Spleen (tissue), 11 donors: ENCODE measurements around the gene TNS1. TPM values are rescaled to one million over a fixed set of nuclear protein-coding genes. Genes with fewer than 3 reads are reported as not detected.

Source experiments
- DNase-seq: peaks from one replicate; pipeline ENCODE4 v3.0.0-alpha.2; 2020
- H3K27ac ChIP-seq, 8 donors: fragments of 200-600 bp; sonication (generic) in 7 of 8; 1 replicate in 4 of 8; 2 replicates in 4 of 8; pipeline versions ENCODE4 v1.5.0 to v1.8.0; 2016 to 2021; ENCODE audit warnings: inconsistent platforms in 4 of 8, mild to moderate bottlenecking in 4 of 8, moderate library complexity in 1 of 8
- H3K27me3 ChIP-seq, 7 donors: fragments of 200-600 bp; sonication (generic) in 6 of 7; replicated peaks in 1 of 7; 1 replicate in 4 of 7; 2 replicates in 3 of 7; pipeline versions ENCODE4 v1.5.0 to v1.8.0; 2016 to 2021; ENCODE audit warnings: inconsistent platforms in 3 of 7, mild to moderate bottlenecking in 1 of 7
- H3K36me3 ChIP-seq, 6 donors: fragments of 200-600 bp; sonication (generic) in 5 of 6; 1 replicate in 4 of 6; 2 replicates in 2 of 6; pipeline versions ENCODE4 v1.5.0 to v1.8.0; 2016 to 2021; ENCODE audit warnings: inconsistent platforms in 2 of 6
- H3K4me1 ChIP-seq, 6 donors: fragments of 200-600 bp; sonication (generic) in 5 of 6; 1 replicate in 3 of 6; 2 replicates in 3 of 6; pipeline versions ENCODE4 v1.5.0 to v1.8.0; 2016 to 2021; ENCODE audit warnings: inconsistent platforms in 3 of 6
- H3K4me3 ChIP-seq, 8 donors: fragments of 200-600 bp; sonication (generic) in 7 of 8; 1 replicate in 4 of 8; 2 replicates in 4 of 8; pipeline versions ENCODE4 v1.5.0 to v1.8.0; 2016 to 2021; ENCODE audit warnings: inconsistent platforms in 4 of 8, mild to moderate bottlenecking in 4 of 8, moderate library complexity in 2 of 8
- H3K9me3 ChIP-seq, 8 donors: fragments of 200-600 bp; sonication (generic) in 7 of 8; 1 replicate in 4 of 8; 2 replicates in 4 of 8; pipeline versions ENCODE4 v1.5.0 to v1.8.0; 2016 to 2021; ENCODE audit warnings: inconsistent platforms in 4 of 8
- POLR2A ChIP-seq, 3 donors: fragments of 450-650 bp; IDR thresholded peaks; one replicate each; pipeline ENCODE4 v1.5.1; 2017; ENCODE audit warnings: antibody characterized with exemption in 3 of 3, mild to moderate bottlenecking in 1 of 3
- POLR2AphosphoS5 ChIP-seq, 3 donors: sonication (generic); formaldehyde crosslinking; IDR thresholded peaks; one replicate each; pipeline ENCODE4 v1.5.1; 2017; ENCODE audit warnings: antibody characterized with exemption in 3 of 3
- whole genome bisulfite sequencing, 5 donors: extraction: QIAGEN DNeasy Blood & Tissue Kit in 3 of 5; methylation state at CpG; one replicate each; pipeline versions ENCODE4 v1.1.5 to v1.1.7; 2013 to 2018; 5-methylcytosine and 5-hydroxymethylcytosine counted together
- intact Hi-C: fragments of 100-400 bp; cut with DNase I; formaldehyde crosslinking; loops from one replicate; pipeline ENCODE4 v1.15.0; 2023; ENCODE audit warnings: low total_unique reads
- polyA plus RNA-seq, 3 donors: library from polyadenylated mRNA; stranded (reverse); fragments of 200-250 nt; gene quantifications; one replicate each; pipeline ENCODE4 v1.2.1, GENCODE V29; 2013
- total RNA-seq, 7 donors: library from RNA; depleted of rRNA in 3 of 7; stranded (reverse); fragments of >200 nt in 3 of 7; fragmentation: NEBNext Ultra II Directional in 4 of 7; extraction: Animal tissue kit (Norgen Biotek cat#: 25700) in 4 of 7; gene quantifications; one replicate each; pipeline versions ENCODE4 v1.1.0 to v1.2.1, GENCODE V29; 2016 to 2021
- TF ChIP-seq, protein P1 (sequence below), 11 experiments: fragments of 200-600 bp in 7 of 11; fragments of 450-650 bp in 4 of 11; sonication (generic) in 4 of 11; IDR thresholded peaks in 8 of 11; conservative IDR thresholded peaks in 3 of 11; 1 replicate in 7 of 11; 2 replicates in 4 of 11; pipeline versions ENCODE4 v1.4.0 to v1.8.0; 2016 to 2021; ENCODE audit warnings: antibody characterized with exemption in 11 of 11, inconsistent platforms in 4 of 11, mild to moderate bottlenecking in 1 of 11
- donor health status: healthy with polysubstance abuse.
- donor health status: DM: no; HTN: no; CAD: no; lungs with moderate emphysema.
- donor health status: DM: no; HTN: no; CAD: no.
- donor health status: Bipolar disorder and iron deficiency.
- donor health status: healthy.
- donor health status: DM: no; HTN: no; CAD: no.
- donor health status: DM: yes; HTN: yes; CAD: no.

The TNS1 gene
- total and polyA plus RNA-seq, 10 donors: 6.9 to 580 (median 246) TPM

DNA sequence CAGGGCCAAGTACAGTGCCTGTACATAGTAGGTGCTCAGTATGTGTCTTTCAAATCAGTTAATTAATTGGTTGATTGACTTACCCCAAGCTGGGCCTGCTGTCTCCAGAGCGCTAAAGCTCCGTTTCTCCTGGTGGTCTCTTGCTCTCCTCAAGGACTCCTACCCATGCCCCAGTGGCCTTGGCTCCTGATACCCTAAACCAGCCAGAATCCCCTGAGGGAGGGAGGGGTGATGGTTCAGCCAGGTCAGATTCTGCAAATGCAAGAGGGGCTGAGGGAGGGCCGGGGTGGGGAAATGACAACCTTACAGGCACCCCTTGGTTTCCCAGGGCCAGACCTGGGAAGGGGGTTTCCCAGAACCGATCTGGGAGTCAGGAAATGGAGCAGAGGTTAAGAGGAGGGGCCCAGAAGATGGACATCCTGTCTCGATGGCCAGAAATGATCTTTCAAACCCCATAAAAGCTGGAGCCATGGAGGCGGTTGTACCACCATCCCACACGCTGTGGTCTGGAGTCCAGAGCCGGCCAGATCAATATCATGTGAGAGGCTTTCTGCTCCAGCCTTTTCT, 209.1 kb downstream of the TNS1 start:
- no peak for DNase-seq
- Histone ChIP-seq H3K4me3 (no peak overlapping the region), H3K27me3 (no peaks in the 10 kb centered on the region), H3K9me3 (no peaks in the 10 kb centered on the region), H3K27ac (peak overlapping the region in 3 of 8 donors; percentile 18 to 30 (median 28)), H3K4me1 (peaks cover 16 to 95% (median 52%) of the 10 kb centered on the region in 6 donors), H3K36me3 (peaks cover 0 to 5% (median 0%) of the 10 kb centered on the region in 6 donors)
- 68 to 85% (median 72%) methylated on average over 8 of the region's 8 CpGs for WGBS, 5 donors
- intact Hi-C loops: no loop called here
- TF ChIP-seq POLR2AphosphoS5 (IDR thresholded peaks at IDR 0.05): no peak

DNA sequence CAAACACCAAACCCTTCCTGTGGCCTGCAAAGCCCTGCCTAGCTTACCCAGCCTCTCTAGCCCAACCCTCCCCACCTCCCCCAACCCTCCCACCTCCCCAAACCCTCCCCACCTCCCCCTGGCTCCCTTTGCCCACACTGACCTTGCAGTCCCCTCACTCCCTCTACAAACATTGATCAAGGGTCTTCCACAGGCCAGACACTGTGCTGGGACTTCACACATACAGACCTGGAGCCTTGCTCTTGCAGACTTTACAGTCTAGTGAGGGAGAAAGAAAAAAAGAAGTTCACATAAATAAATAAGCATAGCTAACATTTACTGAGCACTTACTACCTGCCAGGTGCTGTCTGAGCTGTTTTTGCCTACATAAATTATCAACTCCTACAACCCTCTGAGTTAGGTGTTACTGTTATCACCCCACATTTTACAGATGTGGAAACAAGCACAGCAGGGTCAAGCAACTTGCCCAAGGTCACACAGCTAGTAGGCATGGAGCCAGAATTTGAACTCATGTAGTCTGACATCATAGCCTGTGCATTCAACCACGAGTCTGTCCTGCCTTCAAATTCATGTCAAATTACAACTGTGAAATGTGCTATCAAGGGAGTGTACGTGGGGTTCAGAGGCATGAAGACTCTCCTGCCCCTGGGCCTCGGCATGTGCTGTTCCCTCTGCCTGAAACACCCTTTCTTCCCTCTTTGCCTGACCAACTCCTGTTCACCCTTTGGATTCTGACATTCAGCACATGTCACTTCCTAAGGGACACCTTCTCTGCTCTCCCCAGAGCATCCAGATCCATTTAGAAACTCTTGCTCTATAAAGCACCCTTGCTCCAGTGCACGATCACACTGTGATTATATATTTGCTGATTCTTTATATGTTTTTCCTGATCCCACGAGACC, 209.9 kb downstream of the TNS1 start:
- Histone ChIP-seq H3K36me3 (peaks cover 0 to 12% (median 1%) of the 10 kb centered on the region in 6 donors), H3K27ac (peak overlapping the region in 2 of 8 donors; percentile 28 to 30), H3K9me3 (no peaks in the 10 kb centered on the region), H3K4me3 (no peak overlapping the region), H3K27me3 (no peaks in the 10 kb centered on the region), H3K4me1 (peaks cover 16 to 89% (median 48%) of the 10 kb centered on the region in 6 donors)
- WGBS, 5 donors: 59 to 85% (median 76%) methylated on average over 5 of the region's 5 CpGs
- DNase-seq: no peak
- intact Hi-C loops: no loop called here
- TF ChIP-seq, protein P1, sequence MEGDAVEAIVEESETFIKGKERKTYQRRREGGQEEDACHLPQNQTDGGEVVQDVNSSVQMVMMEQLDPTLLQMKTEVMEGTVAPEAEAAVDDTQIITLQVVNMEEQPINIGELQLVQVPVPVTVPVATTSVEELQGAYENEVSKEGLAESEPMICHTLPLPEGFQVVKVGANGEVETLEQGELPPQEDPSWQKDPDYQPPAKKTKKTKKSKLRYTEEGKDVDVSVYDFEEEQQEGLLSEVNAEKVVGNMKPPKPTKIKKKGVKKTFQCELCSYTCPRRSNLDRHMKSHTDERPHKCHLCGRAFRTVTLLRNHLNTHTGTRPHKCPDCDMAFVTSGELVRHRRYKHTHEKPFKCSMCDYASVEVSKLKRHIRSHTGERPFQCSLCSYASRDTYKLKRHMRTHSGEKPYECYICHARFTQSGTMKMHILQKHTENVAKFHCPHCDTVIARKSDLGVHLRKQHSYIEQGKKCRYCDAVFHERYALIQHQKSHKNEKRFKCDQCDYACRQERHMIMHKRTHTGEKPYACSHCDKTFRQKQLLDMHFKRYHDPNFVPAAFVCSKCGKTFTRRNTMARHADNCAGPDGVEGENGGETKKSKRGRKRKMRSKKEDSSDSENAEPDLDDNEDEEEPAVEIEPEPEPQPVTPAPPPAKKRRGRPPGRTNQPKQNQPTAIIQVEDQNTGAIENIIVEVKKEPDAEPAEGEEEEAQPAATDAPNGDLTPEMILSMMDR (IDR thresholded peaks at IDR 0.05 in 8 of 11, conservative IDR thresholded peaks at IDR 0.05 in 3 of 11): no peak
- no peak for TF ChIP-seq POLR2AphosphoS5 (IDR thresholded peaks at IDR 0.05)
- no peak for TF ChIP-seq POLR2A (IDR thresholded peaks at IDR 0.05)

DNA sequence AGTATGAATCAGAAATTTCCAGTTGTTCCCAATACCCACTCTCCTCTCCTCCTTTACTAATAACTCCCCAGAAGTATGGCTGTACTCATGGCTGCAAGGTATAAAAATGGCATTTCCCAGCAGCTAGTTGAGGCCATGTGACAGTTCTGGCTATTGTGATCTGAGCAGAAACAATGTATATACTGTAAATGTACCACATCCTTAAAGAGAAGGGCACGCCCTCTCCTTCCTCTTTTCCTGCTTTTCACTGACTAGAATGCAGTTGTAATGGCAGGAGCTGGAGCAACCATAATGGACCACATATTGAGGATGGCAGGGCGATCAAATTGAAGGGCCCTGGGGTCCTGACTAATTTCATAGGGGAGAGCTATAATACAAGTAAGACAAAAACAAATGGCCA, 211.2 kb downstream of the TNS1 start:
- 81 to 93% (median 83%) methylated on average over 2 of the region's 2 CpGs for WGBS, 5 donors
- Histone ChIP-seq H3K9me3 (no peaks in the 10 kb centered on the region), H3K27ac (peak overlapping the region in 1 of 8 donors; percentile 56), H3K4me3 (no peak overlapping the region), H3K4me1 (peaks cover 13 to 76% (median 43%) of the 10 kb centered on the region in 6 donors), H3K36me3 (peaks cover 0 to 25% (median 5%) of the 10 kb centered on the region in 6 donors), H3K27me3 (no peaks in the 10 kb centered on the region)
- intact Hi-C loops: no loop called here
- TF ChIP-seq, protein P1 (IDR thresholded peaks at IDR 0.05 in 8 of 11, conservative IDR thresholded peaks at IDR 0.05 in 3 of 11): no peak
- TF ChIP-seq POLR2AphosphoS5 (IDR thresholded peaks at IDR 0.05) (no peak), POLR2A (IDR thresholded peaks at IDR 0.05) (no peak)
- DNase-seq: no peak

DNA sequence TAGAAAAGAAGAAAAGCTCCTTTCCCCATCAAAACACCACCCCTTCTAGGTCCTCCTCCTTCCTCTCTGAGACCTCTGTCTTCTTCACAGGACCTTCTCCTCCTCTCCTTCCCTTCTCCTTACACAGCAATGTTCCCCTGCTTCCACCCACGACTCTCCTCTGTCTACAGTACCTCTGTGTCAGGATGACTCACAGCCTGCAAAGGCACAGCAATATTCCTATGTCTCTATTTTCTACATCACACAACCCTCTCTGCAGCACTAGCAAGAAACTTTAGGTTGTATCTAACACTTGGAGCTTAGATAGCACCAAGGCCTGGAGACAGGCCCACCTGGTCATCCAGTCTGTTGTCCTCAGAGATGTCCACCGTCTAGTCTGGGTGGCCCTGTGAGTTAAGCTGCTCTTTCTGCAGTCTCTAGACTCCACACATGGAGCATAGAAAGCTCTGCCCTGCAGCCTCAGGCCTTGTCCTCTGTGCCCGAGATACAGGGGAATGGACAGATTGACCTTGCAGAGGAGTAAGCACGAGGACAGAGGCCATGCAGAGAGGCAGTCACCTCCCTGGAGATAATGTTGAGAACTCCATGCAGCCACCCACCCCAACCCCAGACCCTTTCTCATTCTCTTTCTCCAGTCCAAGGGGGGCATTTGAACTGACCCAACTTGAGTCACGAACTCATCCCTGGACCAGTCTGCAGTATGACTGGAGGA, 212.0 kb downstream of the TNS1 start:
- 62 to 78% (median 73%) methylated on average over 5 of the region's 5 CpGs for WGBS, 5 donors
- TF ChIP-seq POLR2A (IDR thresholded peaks at IDR 0.05) (no peak), POLR2AphosphoS5 (IDR thresholded peaks at IDR 0.05) (no peak)
- TF ChIP-seq, protein P1 (IDR thresholded peaks at IDR 0.05 in 8 of 11, conservative IDR thresholded peaks at IDR 0.05 in 3 of 11): no peak
- peaks cover 13 to 73% (median 39%) of the 10 kb centered on the region in 6 donors for H3K4me1 ChIP-seq
- peaks cover 0 to 32% (median 5%) of the 10 kb centered on the region in 6 donors for H3K36me3 ChIP-seq
- peak overlapping the region in 6 of 8 donors; percentile 18 to 70 (median 47) for H3K27ac ChIP-seq
- H3K9me3 ChIP-seq: no peaks in the 10 kb centered on the region
- peak; percentile 62 for DNase-seq
- intact Hi-C loops: no loop called here
- H3K4me3 ChIP-seq: no peak overlapping the region
- no peaks in the 10 kb centered on the region for H3K27me3 ChIP-seq
